Measurements from ENCODE around the gene TM9SF1.

Gene TM9SF1

DNA sequence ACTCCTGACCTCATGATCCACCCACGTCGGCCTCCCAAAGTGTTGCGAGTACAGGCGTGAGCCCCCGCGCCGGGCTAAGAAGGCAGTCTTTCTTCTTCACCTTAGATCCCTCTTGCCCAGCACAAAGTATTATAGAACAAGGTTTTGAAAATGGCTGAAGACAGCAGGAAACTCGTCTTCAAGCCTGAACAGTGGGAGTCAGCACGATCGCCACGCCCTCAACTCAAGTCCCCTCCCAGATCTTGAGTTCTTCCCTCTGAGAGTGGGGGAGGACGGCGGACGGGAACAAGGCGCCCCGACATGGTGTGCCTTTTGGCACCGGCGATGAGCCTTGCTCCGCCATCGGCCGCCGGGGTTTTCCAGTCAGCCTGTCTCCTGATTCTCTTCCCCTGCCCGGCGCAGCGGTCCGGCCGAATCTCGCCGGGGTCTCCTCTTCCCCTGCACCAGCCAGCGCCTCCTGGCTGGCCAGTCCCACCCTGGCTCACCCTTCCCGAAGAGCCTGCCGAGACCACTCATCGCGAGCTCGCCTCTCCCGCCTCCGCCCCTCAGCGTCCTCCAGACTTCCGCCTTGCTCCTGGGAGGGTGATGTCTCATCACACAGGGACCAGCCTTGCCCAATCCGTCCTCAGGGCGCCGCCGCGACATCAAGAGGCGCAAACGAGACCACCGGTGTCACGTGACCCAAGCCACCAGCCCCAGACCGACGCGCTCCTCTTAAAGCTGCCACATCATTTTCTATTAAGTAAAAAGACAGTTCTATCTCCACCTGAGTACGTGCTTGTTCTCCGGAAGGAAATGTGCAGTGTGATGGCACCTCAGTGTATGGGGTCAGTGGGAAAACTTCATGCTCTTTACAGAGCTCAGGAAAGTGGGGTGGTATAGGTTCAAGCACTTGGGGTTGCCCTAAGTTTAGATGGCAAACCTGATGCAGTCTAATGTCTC lies 18.0 kb upstream of the TM9SF1 start, which contains the start of gene CHMP4A:
TSS of gene CHMP4A (minus strand) at position 565 of the 942 bp plus-strand sequence. CDS start at position 516, 49 bp downstream.
- ChIA-PET POLR2A (interaction anchor here (0.7 to 3.0 kb wide), 28 partner anchors 10 to 229 kb away, joined by 3 to 33 read pairs (median 4); partner anchors contain the start of genes CBLN3, DCAF11, EMC9 and GMPR2), CTCF (interaction anchor here (0.8 to 1.0 kb wide), 4 partner anchors 24 to 121 kb away, joined by 3 to 5 read pairs (median 4); partner anchors contain the start of gene IPO4)
- TF ChIP-seq NFRKB (IDR thresholded peaks at IDR 0.05) (peak; percentile 35; the same call in 1 of the 2 replicates), L3MBTL2 (conservative IDR thresholded peaks at IDR 0.05) (peak; percentile 49), HDGF (IDR thresholded peaks at IDR 0.05; ENCODE audit: borderline replicate concordance) (no peak), ZNF384 (IDR thresholded peaks at IDR 0.05) (no peak), ELF4 (IDR thresholded peaks at IDR 0.05) (peak; percentile 88)
- TF ChIP-seq, protein P1, sequence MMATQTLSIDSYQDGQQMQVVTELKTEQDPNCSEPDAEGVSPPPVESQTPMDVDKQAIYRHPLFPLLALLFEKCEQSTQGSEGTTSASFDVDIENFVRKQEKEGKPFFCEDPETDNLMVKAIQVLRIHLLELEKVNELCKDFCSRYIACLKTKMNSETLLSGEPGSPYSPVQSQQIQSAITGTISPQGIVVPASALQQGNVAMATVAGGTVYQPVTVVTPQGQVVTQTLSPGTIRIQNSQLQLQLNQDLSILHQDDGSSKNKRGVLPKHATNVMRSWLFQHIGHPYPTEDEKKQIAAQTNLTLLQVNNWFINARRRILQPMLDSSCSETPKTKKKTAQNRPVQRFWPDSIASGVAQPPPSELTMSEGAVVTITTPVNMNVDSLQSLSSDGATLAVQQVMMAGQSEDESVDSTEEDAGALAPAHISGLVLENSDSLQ (IDR thresholded peaks at IDR 0.05): peak; percentile 68; the same call in 1 of the 2 replicates
- peak; percentile 96 for DNase-seq (ENCODE audit: extremely low spot score)

DNA sequence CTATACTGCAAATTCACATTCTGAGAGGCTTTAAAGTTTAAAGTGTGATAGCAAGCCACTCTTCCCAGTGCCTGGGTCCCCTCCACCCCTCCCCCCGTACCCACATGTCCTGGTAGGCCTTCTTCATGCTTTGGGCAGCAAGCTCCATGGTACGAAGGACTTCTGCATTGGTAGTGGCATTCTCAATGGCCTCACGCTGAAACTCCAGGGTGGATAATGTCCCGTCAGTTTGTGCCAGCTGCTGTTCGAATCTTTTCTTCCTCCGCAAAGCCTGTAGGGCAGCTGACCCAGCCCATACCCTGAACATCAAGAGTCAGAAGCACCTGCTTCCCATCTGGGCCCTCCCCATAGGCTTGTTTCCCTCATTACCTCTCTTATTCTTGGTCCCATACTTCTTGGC lies 16.1 kb upstream of the TM9SF1 start:
- TF ChIP-seq SUZ12 (IDR thresholded peaks at IDR 0.05) (no peak), ZNF384 (IDR thresholded peaks at IDR 0.05) (no peak)
- POLR2A ChIA-PET: interaction anchor here (1.4 to 2.3 kb wide), 2 partner anchors 16 to 157 kb away, joined by 3 to 11 read pairs; partner anchors contain the start of gene TM9SF1
- no peak for DNase-seq (ENCODE audit: extremely low spot score)
- CTCF ChIA-PET: no interaction called here

DNA sequence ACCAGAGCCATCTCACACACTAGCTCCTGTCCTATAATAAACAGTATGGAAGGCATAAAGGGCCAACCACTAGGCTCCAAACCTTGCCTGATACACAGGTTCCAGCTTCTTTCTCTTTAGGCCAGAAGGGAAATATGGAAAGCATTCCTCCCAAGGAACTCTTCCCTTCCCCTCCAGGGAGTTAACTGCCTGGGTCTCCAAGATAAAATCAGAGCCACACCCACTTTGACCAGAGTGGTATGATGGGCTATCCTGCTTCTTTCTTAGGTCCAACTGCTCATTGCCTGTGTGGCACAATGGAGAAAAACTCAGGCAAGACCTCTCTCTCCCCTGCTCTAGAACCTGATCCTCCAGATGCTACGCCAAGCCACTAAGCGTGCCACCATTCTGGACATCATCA lies 12.4 kb upstream of the TM9SF1 start:
- no peak for DNase-seq (ENCODE audit: extremely low spot score)
- ChIA-PET POLR2A (interaction anchor here (0.6 to 1.9 kb wide), 4 partner anchors 8 to 13 kb away, joined by 3 to 8 read pairs (median 8); partner anchors contain the start of genes MDP1 and TM9SF1), CTCF (interaction anchor here (0.6 kb wide), 1 partner anchor 81 kb away, joined by 3 read pairs; no protein-coding TSS in a partner anchor)
- no peak for TF ChIP-seq BHLHE40 (IDR thresholded peaks at IDR 0.05; ENCODE audit: borderline replicate concordance)
- no peak for TF ChIP-seq TARDBP (IDR thresholded peaks at IDR 0.05)
- TF ChIP-seq ARNT (IDR thresholded peaks at IDR 0.05): no peak
- no peak for TF ChIP-seq HDGF (IDR thresholded peaks at IDR 0.05; ENCODE audit: borderline replicate concordance)
- TF ChIP-seq CTBP1 (IDR thresholded peaks at IDR 0.05; ENCODE audit: borderline replicate concordance): no peak
- TF ChIP-seq, protein P1 (IDR thresholded peaks at IDR 0.05): no peak
- TF ChIP-seq NFRKB (IDR thresholded peaks at IDR 0.05): no peak
- TF ChIP-seq ZNF384 (IDR thresholded peaks at IDR 0.05): no peak
- no peak for TF ChIP-seq FOXM1 (IDR thresholded peaks at IDR 0.05; ENCODE audit: borderline replicate concordance)
- TF ChIP-seq L3MBTL2 (conservative IDR thresholded peaks at IDR 0.05): no peak
- TF ChIP-seq ELF4 (IDR thresholded peaks at IDR 0.05): no peak
- TF ChIP-seq SUZ12 (IDR thresholded peaks at IDR 0.05): no peak
- no peak for TF ChIP-seq LEF1 (IDR thresholded peaks at IDR 0.05; ENCODE audit: borderline replicate concordance)
- TF ChIP-seq FOXK2 (IDR thresholded peaks at IDR 0.05): no peak
- TF ChIP-seq FOXA1 (IDR thresholded peaks at IDR 0.05): no peak

DNA sequence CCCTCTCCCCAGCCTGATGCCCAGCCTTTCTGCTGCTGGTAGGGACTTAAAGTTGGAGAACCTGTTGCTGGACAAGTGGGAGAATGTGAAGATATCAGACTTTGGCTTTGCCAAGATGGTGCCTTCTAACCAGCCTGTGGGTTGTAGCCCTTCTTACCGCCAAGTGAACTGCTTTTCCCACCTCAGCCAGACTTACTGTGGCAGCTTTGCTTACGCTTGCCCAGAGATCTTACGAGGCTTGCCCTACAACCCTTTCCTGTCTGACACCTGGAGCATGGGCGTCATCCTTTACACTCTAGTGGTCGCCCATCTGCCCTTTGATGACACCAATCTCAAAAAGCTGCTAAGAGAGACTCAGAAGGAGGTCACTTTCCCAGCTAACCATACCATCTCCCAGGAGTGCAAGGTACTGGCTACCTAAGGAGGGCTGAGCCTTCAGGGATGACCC lies 11.9 kb upstream of the TM9SF1 start:
- CTCF ChIA-PET: interaction anchor here (0.6 kb wide), 1 partner anchor 81 kb away, joined by 3 read pairs; no protein-coding TSS in a partner anchor
- no peak for DNase-seq (ENCODE audit: extremely low spot score)
- POLR2A ChIA-PET: interaction anchor here (0.6 to 1.6 kb wide), 3 partner anchors 9 to 13 kb away, joined by 3 to 8 read pairs (median 7); partner anchors contain the start of genes MDP1 and TM9SF1
- TF ChIP-seq ZNF384 (IDR thresholded peaks at IDR 0.05) (no peak), FOXK2 (IDR thresholded peaks at IDR 0.05) (no peak), SUZ12 (IDR thresholded peaks at IDR 0.05) (no peak), FOXA1 (IDR thresholded peaks at IDR 0.05) (no peak), ELF4 (IDR thresholded peaks at IDR 0.05) (no peak), TARDBP (IDR thresholded peaks at IDR 0.05) (no peak), NFRKB (IDR thresholded peaks at IDR 0.05) (no peak), HDGF (IDR thresholded peaks at IDR 0.05; ENCODE audit: borderline replicate concordance) (no peak), BHLHE40 (IDR thresholded peaks at IDR 0.05; ENCODE audit: borderline replicate concordance) (no peak), CTBP1 (IDR thresholded peaks at IDR 0.05; ENCODE audit: borderline replicate concordance) (no peak), ARNT (IDR thresholded peaks at IDR 0.05) (no peak), FOXM1 (IDR thresholded peaks at IDR 0.05; ENCODE audit: borderline replicate concordance) (no peak), L3MBTL2 (conservative IDR thresholded peaks at IDR 0.05) (no peak), SP1 (IDR thresholded peaks at IDR 0.05) (no peak)
- TF ChIP-seq, protein P1 (IDR thresholded peaks at IDR 0.05): no peak

DNA sequence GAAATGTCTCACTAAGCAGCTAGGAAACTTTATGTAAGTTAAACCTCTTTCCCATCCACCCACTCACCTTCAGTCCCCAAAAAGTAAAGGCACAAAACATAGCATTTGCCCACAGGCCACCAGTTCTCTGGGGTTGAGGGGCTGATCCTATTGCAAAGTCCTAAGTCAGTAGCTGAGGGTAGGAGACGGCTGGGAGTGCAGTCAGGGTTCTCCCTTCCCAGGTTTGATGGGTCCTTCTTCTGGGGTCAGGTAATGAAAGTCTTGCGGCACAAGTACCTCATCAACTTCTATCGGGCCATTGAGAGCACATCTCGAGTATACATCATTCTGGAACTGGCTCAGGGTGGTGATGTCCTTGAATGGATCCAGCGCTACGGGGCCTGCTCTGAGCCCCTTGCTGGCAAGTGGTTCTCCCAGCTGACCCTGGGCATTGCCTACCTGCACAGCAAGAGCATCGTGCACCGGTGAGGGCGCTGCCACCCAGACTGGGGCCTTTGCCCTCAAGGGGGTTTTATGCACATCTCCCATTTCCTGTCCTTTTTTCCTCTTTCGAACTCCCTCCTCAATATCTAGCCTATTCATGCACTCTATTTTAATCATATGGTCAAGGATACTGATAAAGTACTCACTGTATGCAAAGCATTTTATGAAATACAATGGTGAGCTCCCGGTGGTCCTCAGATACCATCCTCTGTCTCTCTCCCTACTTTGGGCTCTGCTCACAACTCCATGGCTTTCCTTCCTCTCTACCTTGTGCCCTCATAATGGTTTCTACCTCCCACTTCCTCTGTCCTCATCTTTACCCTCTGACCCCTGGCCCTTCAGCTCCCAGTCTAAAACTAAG lies 11.2 kb upstream of the TM9SF1 start:
- POLR2A ChIA-PET: interaction anchor here (0.9 to 1.6 kb wide), 2 partner anchors 9 to 11 kb away, joined by 7 to 8 read pairs; partner anchors contain the start of genes MDP1 and TM9SF1
- TF ChIP-seq SP1 (IDR thresholded peaks at IDR 0.05) (no peak), SUZ12 (IDR thresholded peaks at IDR 0.05) (no peak), L3MBTL2 (conservative IDR thresholded peaks at IDR 0.05) (no peak), HDGF (IDR thresholded peaks at IDR 0.05; ENCODE audit: borderline replicate concordance) (no peak), TARDBP (IDR thresholded peaks at IDR 0.05) (no peak), ELF4 (IDR thresholded peaks at IDR 0.05) (no peak), FOXM1 (IDR thresholded peaks at IDR 0.05; ENCODE audit: borderline replicate concordance) (no peak), ZNF384 (IDR thresholded peaks at IDR 0.05) (no peak)
- TF ChIP-seq, protein P1 (IDR thresholded peaks at IDR 0.05): no peak
- CTCF ChIA-PET: interaction anchor here (0.5 kb wide), 1 partner anchor 9 kb away, joined by 4 read pairs; no protein-coding TSS in a partner anchor
- DNase-seq (ENCODE audit: extremely low spot score): no peak
